ENCODE results near the gene ELOB. TPM values are rescaled to one million over a fixed set of nuclear protein-coding genes. Genes with fewer than 3 reads are reported as not detected.

Gene ELOB
- total RNA-seq, 1 donor from 2014 or later: 946 TPM

DNA sequence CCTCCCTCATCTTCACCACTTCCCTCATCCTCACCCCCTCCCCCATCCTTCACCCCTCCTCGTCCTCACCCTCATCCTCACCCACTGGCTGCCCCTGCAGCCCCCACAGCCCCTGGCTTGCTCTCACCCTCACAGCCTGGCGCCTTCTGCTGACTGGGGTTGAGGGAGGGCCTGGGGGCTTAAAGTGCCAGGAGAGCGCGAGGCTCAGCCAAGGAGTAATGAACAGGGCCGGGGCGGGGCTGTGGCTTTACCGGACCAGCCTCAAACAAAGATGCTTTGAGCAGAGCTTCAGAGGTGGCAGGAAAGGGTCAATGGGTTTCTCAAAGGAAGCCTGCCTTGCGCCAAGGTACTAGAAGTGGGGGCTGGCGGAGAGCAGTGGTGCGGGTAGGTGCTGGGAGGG lies 10.3 kb upstream of the ELOB start, which contains the start of gene PRSS33:
TSS of gene PRSS33 (minus strand) at position 155 of the 400 bp plus-strand sequence. CDS start 1,013 bp downstream, outside the sequence.
- Histone ChIP-seq H3K36me3 (ENCODE audit: control insufficient read depth, insufficient read depth, low read length) (no peaks in the 10 kb centered on the region), H3K4me3 (ENCODE audit: low read depth, low read length) (no peak within 1 kb of the TSS), H3K27me3 (ENCODE audit: control insufficient read depth, insufficient read depth, low read length) (peaks cover 20% of the 10 kb centered on the region)
- TF ChIP-seq, protein P1, sequence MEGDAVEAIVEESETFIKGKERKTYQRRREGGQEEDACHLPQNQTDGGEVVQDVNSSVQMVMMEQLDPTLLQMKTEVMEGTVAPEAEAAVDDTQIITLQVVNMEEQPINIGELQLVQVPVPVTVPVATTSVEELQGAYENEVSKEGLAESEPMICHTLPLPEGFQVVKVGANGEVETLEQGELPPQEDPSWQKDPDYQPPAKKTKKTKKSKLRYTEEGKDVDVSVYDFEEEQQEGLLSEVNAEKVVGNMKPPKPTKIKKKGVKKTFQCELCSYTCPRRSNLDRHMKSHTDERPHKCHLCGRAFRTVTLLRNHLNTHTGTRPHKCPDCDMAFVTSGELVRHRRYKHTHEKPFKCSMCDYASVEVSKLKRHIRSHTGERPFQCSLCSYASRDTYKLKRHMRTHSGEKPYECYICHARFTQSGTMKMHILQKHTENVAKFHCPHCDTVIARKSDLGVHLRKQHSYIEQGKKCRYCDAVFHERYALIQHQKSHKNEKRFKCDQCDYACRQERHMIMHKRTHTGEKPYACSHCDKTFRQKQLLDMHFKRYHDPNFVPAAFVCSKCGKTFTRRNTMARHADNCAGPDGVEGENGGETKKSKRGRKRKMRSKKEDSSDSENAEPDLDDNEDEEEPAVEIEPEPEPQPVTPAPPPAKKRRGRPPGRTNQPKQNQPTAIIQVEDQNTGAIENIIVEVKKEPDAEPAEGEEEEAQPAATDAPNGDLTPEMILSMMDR (IDR thresholded peaks at IDR 0.05; ENCODE audit: insufficient read depth, low read length, severe bottlenecking): no peak
- no peak for DNase-seq (ENCODE audit: low read depth)
- FAIRE-seq: no peak

DNA sequence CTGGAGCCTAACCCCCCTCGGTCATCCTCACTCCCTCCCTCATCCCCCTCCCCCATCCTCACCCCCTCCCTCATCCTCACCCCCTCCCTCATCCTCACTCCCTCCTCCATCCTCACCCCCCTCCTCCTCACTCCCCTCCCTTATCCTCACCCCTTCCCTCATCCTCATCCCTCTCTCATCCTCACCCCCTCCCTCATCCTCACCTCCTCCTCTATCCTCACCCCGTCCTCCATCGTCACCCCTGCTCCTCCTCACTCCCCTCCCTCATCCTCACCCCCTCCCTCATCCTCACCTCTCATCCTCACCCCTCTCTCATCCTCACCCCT lies 9.7 kb upstream of the ELOB start:
- Histone ChIP-seq H3K27me3 (ENCODE audit: control insufficient read depth, insufficient read depth, low read length) (peaks cover 20% of the 10 kb centered on the region), H3K4me3 (ENCODE audit: low read depth, low read length) (no peak overlapping the region), H3K36me3 (ENCODE audit: control insufficient read depth, insufficient read depth, low read length) (no peaks in the 10 kb centered on the region)
- DNase-seq (ENCODE audit: low read depth) (no peak), FAIRE-seq (no peak)
- TF ChIP-seq, protein P1 (IDR thresholded peaks at IDR 0.05; ENCODE audit: insufficient read depth, low read length, severe bottlenecking): no peak

DNA sequence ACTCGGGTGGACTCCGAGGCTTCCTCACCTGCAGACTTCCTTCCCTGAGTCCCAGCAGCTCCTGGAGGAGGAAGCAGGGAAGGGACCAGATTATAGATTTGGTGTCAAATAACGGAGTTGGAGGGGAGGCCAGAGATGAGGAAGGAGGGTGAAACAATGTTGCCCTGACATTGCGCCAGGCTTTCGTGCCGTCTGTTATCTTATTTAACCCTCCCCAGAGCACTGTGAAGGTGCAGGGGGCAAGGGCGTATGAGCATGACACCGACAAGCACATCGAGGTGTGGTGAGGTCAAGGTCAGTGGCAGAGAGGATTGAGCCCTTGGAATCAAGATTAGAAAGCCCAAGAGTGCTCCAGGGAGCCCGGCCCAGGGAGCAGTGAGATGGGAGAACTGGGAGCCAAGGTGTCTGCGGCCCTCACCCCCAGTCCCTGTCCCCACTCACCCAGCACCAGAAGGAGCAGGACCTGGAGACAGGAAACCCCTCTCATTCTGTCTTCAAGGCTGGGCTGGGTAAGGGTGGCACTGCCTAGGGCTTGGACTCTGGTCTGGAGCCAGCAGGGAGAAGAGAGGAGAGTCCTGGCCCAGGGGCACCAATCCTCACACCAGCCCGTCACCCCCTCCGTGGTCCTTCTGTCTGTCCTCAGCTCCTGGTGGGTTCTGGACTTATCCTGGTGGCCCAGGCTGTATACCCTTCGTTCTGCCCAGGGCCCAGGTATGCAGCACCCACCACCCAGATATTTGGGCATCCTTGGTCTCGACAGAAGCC lies 9.2 kb upstream of the ELOB start:
- peaks cover 20% of the 10 kb centered on the region for H3K27me3 ChIP-seq (ENCODE audit: control insufficient read depth, insufficient read depth, low read length)
- TF ChIP-seq, protein P1 (IDR thresholded peaks at IDR 0.05; ENCODE audit: insufficient read depth, low read length, severe bottlenecking): no peak
- H3K4me3 ChIP-seq (ENCODE audit: low read depth, low read length): no peak overlapping the region
- DNase-seq (ENCODE audit: low read depth) (no peak), FAIRE-seq (no peak)
- H3K36me3 ChIP-seq (ENCODE audit: control insufficient read depth, insufficient read depth, low read length): no peaks in the 10 kb centered on the region

GRCh38 chr16:2785101-2785991 lies 8.3 kb upstream of the ELOB start:
- no peaks in the 10 kb centered on the region for H3K36me3 ChIP-seq (ENCODE audit: control insufficient read depth, insufficient read depth, low read length)
- TF ChIP-seq, protein P1 (IDR thresholded peaks at IDR 0.05; ENCODE audit: insufficient read depth, low read length, severe bottlenecking): no peak
- FAIRE-seq: no peak
- peaks cover 20% of the 10 kb centered on the region for H3K27me3 ChIP-seq (ENCODE audit: control insufficient read depth, insufficient read depth, low read length)
- no peak for DNase-seq (ENCODE audit: low read depth)
- no peak overlapping the region for H3K4me3 ChIP-seq (ENCODE audit: low read depth, low read length)

GRCh38 chr16:2784358-2785100 lies 7.4 kb upstream of the ELOB start:
- FAIRE-seq: no peak
- peaks cover 20% of the 10 kb centered on the region for H3K27me3 ChIP-seq (ENCODE audit: control insufficient read depth, insufficient read depth, low read length)
- DNase-seq (ENCODE audit: low read depth): no peak
- TF ChIP-seq, protein P1 (IDR thresholded peaks at IDR 0.05; ENCODE audit: insufficient read depth, low read length, severe bottlenecking): no peak
- H3K36me3 ChIP-seq (ENCODE audit: control insufficient read depth, insufficient read depth, low read length): no peaks in the 10 kb centered on the region
- no peak overlapping the region for H3K4me3 ChIP-seq (ENCODE audit: low read depth, low read length)
